H9 (cell line): ENCODE results near the gene P4HB. TPM values are rescaled to one million over a fixed set of nuclear protein-coding genes. Genes with fewer than 3 reads are reported as not detected.

ENCODE experiments used
- DNase-seq: peaks from one replicate; pipeline ENCODE4 v3.0.0-alpha.2; 2017
- H2AFZ ChIP-seq: one replicate; pipeline ENCODE4 v1.6.1; 2013; ENCODE audit warnings: mild to moderate bottlenecking, low read length, control low read depth, moderate library complexity
- H2AK5ac ChIP-seq: 2 replicates; pipeline ENCODE4 v1.6.1; 2013; ENCODE audit warnings: low read length, control low read depth, mixed read lengths; ENCODE audit not compliant: insufficient read length
- H2BK120ac ChIP-seq: one replicate; pipeline ENCODE4 v1.6.1; 2013; ENCODE audit warnings: low read depth, mild to moderate bottlenecking, low read length, control low read depth, inconsistent platforms; ENCODE audit not compliant: poor library complexity, severe bottlenecking
- H2BK12ac ChIP-seq: 2 replicates; pipeline ENCODE4 v1.6.1; 2013; ENCODE audit warnings: low read length, control low read depth, mixed read lengths, low read depth; ENCODE audit not compliant: insufficient read length
- H2BK15ac ChIP-seq: 2 replicates; pipeline ENCODE4 v1.6.1; 2013; ENCODE audit warnings: low read depth, low read length, control low read depth
- H2BK20ac ChIP-seq: one replicate; pipeline ENCODE4 v1.6.1; 2013; ENCODE audit warnings: low read depth, mild to moderate bottlenecking, low read length, control low read depth, inconsistent platforms; ENCODE audit not compliant: poor library complexity, severe bottlenecking
- H2BK5ac ChIP-seq: 2 replicates; pipeline ENCODE4 v1.6.1; 2013; ENCODE audit warnings: low read length, control low read depth, mixed read lengths; ENCODE audit not compliant: insufficient read length
- H3K14ac ChIP-seq: 2 replicates; pipeline ENCODE4 v1.6.1; 2013; ENCODE audit warnings: low read length, control low read depth; ENCODE audit not compliant: insufficient read depth
- H3K18ac ChIP-seq: 2 replicates; pipeline ENCODE4 v1.6.1; 2013; ENCODE audit warnings: low read depth, mild to moderate bottlenecking, mixed read lengths, low read length, control low read depth; ENCODE audit not compliant: insufficient read length
- H3K23ac ChIP-seq: 2 replicates; pipeline ENCODE4 v1.6.1; 2013; ENCODE audit warnings: low read length, control low read depth, mixed read lengths, low read depth; ENCODE audit not compliant: insufficient read length
- H3K23me2 ChIP-seq: 2 replicates; pipeline ENCODE4 v1.6.1; 2013; ENCODE audit warnings: low read depth, mild to moderate bottlenecking, mixed read lengths, low read length, control low read depth; ENCODE audit not compliant: insufficient read length, poor library complexity, severe bottlenecking
- H3K27ac ChIP-seq: 2 replicates; pipeline ENCODE4 v1.5.1; 2013; ENCODE audit warnings: low read length, control low read depth, mixed read lengths, low read depth; ENCODE audit not compliant: insufficient read length
- H3K27me3 ChIP-seq: 2 replicates; pipeline ENCODE4 v1.6.1; 2013; ENCODE audit warnings: low read length, control low read depth, inconsistent platforms; ENCODE audit not compliant: insufficient read depth
- H3K4ac ChIP-seq: 2 replicates; pipeline ENCODE4 v1.6.1; 2013; ENCODE audit warnings: low read depth, mild to moderate bottlenecking, control low read depth, inconsistent platforms, low read length, moderate library complexity
- H3K4me1 ChIP-seq: 2 replicates; pipeline ENCODE4 v1.6.1; 2013; ENCODE audit warnings: low read length, control low read depth, inconsistent platforms; ENCODE audit not compliant: insufficient read depth
- H3K4me2 ChIP-seq: 2 replicates; pipeline ENCODE4 v1.6.1; 2013; ENCODE audit warnings: low read length, control low read depth, mixed read lengths; ENCODE audit not compliant: insufficient read length, insufficient read depth
- H3K56ac ChIP-seq: 2 replicates; pipeline ENCODE4 v1.6.1; 2013; ENCODE audit warnings: low read depth, mild to moderate bottlenecking, mixed read lengths, low read length, control low read depth; ENCODE audit not compliant: insufficient read length
- H3K79me1 ChIP-seq: 2 replicates; pipeline ENCODE4 v1.6.1; 2013; ENCODE audit warnings: low read depth, mild to moderate bottlenecking, moderate library complexity, low read length, control low read depth, inconsistent platforms; ENCODE audit not compliant: insufficient read depth, poor library complexity, severe bottlenecking
- H3K79me2 ChIP-seq: 2 replicates; pipeline ENCODE4 v1.6.1; 2013; ENCODE audit warnings: low read length, control low read depth, inconsistent platforms; ENCODE audit not compliant: insufficient read depth
- H3K9ac ChIP-seq: 2 replicates; pipeline ENCODE4 v1.6.1; 2013; ENCODE audit warnings: low read length, control low read depth, mixed read lengths; ENCODE audit not compliant: insufficient read length; ENCODE audit errors: extremely low read depth
- H3K9me3 ChIP-seq: one replicate; pipeline ENCODE4 v1.6.1; 2013; ENCODE audit warnings: low read depth, low read length, inconsistent platforms; ENCODE audit not compliant: control insufficient read depth
- H3T11ph ChIP-seq: one replicate; pipeline ENCODE4 v1.6.1; 2013; ENCODE audit warnings: mild to moderate bottlenecking, low read length, control low read depth, inconsistent platforms
- H4K20me1 ChIP-seq: one replicate; pipeline ENCODE4 v1.6.1; 2013; ENCODE audit not compliant: control insufficient read depth, insufficient read length, insufficient read depth
- H4K5ac ChIP-seq: 2 replicates; pipeline ENCODE4 v1.6.1; 2013; ENCODE audit warnings: low read depth, mild to moderate bottlenecking, mixed read lengths, low read length, control low read depth; ENCODE audit not compliant: insufficient read length
- H4K8ac ChIP-seq: replicated peaks from 2 replicates; pipeline ENCODE4 v1.6.1; 2013; ENCODE audit warnings: low read length, control low read depth, mixed read lengths, low read depth; ENCODE audit not compliant: insufficient read length
- H4K91ac ChIP-seq: 2 replicates; pipeline ENCODE4 v1.6.1; 2013; ENCODE audit warnings: low read depth, mild to moderate bottlenecking, moderate library complexity, mixed read lengths, low read length, control low read depth; ENCODE audit not compliant: insufficient read length
- H3K27ac Mint-ChIP-seq, 3 experiments: 2 replicates in 2 of 3; 3 replicates in 1 of 3; pipeline ENCODE4 v1.8.0; 2020 to 2021; ENCODE audit warnings: mixed read lengths in 3 of 3, mild to moderate bottlenecking in 1 of 3, moderate library complexity in 1 of 3
- H3K27me3 Mint-ChIP-seq: 2 replicates; pipeline ENCODE4 v1.8.0; 2021; ENCODE audit warnings: low read depth, mild to moderate bottlenecking, moderate library complexity, mixed read lengths
- H3K36me3 Mint-ChIP-seq, 3 experiments: 2 replicates in 2 of 3; 3 replicates in 1 of 3; pipeline ENCODE4 v1.8.0; 2020 to 2021; ENCODE audit warnings: low read depth in 3 of 3, mixed read lengths in 3 of 3; ENCODE audit not compliant: insufficient read depth in 1 of 3
- H3K4me1 Mint-ChIP-seq, 2 experiments: 2 replicates each; pipeline ENCODE4 v1.8.0; 2020; ENCODE audit warnings: mixed read lengths in 2 of 2
- H3K4me3 Mint-ChIP-seq, 2 experiments: 2 replicates in 1 of 2; 3 replicates in 1 of 2; pipeline ENCODE4 v1.8.0; 2020 to 2021; ENCODE audit warnings: mild to moderate bottlenecking in 2 of 2, mixed read lengths in 2 of 2, moderate library complexity in 1 of 2
- H3K9me3 Mint-ChIP-seq, 2 experiments: 2 replicates in 1 of 2; 3 replicates in 1 of 2; pipeline ENCODE4 v1.8.0; 2020; ENCODE audit warnings: mild to moderate bottlenecking in 2 of 2, mixed read lengths in 2 of 2, moderate library complexity in 1 of 2
- WGBS: extraction: QIAGEN DNeasy Blood & Tissue Kit; methylation state at CpG from one replicate; pipeline ENCODE4 v1.1.7; 2013; ENCODE audit warnings: missing lambda C conversion rate, low lambda C conversion rate, mixed read lengths; ENCODE audit not compliant: insufficient read length; ENCODE audit errors: extremely low coverage; 5-methylcytosine and 5-hydroxymethylcytosine counted together
- total RNA-seq: library from RNA; stranded (reverse); gene quantifications from 2 replicates; pipeline ENCODE4 v1.2.1, GENCODE V29; 2021
- TF ChIP-seq, protein P1 (sequence below): fragments of 200-600 bp; sonication (generic); conservative IDR thresholded peaks from 3 replicates; pipeline ENCODE4 v1.8.0; 2021; ENCODE audit warnings: antibody characterized with exemption, mild to moderate bottlenecking

P4HB gene
- total RNA-seq, 1 experiment from 2014 or later = 366 TPM

DNA sequence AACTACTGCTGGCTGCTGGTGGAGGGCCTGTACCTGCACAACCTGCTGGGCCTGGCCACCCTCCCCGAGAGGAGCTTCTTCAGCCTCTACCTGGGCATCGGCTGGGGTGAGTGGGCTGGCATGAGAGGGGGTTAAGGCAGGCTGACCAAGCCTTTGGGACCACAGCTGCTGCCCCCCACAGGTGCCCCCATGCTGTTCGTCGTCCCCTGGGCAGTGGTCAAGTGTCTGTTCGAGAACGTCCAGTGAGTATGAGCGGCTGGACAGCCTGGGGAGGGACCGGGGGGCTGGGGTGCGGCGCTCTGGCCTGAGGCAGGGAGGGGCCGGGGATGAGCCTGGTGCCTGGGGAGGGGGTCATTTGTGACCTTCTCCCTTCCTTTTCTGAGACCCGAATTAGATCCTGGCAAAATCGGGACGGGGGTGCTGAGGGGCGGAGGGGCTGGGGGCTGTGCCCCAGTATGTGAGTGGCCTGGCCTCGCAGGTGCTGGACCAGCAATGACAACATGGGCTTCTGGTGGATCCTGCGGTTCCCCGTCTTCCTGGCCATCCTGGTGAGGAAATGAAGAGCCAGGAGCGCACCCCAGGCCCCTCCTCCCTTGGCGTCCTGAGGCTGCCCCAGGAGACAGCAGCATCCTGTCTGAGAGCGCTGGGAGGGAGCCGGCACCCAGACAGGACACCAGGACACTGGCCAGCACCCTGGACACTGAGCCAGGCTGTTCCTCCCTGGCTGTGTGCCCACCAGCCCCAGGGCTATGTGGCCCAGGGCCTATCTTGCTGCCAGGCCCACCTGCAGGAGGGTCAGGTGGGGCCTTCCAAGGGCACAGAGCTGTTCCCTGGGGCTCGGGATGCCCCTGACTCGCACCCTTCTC, 48.4 kb downstream of the P4HB start:
- Histone ChIP-seq H3K27me3 (no peaks in the 10 kb centered on the region; the same call in 1 of the 2 replicates), H3K27ac (no peak overlapping the region), H3T11ph (no peak overlapping the region), H3K14ac (no peak overlapping the region), H2AFZ (no peak overlapping the region), H3K79me1 (no peaks in the 10 kb centered on the region), H2BK5ac (no peak overlapping the region), H4K5ac (no peak overlapping the region), H3K23me2 (no peaks in the 10 kb centered on the region), H4K91ac (no peak overlapping the region), H3K4ac (no peak overlapping the region), H2AK5ac (no peak overlapping the region), H2BK120ac (no peak overlapping the region), H3K9me3 (no peaks in the 10 kb centered on the region), H4K20me1 (no peaks in the 10 kb centered on the region), H3K4me2 (no peak overlapping the region), H3K18ac (no peak overlapping the region), H3K23ac (no peak overlapping the region), H3K9ac (no peak overlapping the region), H3K4me1 (no peaks in the 10 kb centered on the region), H2BK20ac (no peak overlapping the region), H4K8ac (no peak overlapping the region), H3K79me2 (no peaks in the 10 kb centered on the region), H3K56ac (no peak overlapping the region), H2BK15ac (no peak overlapping the region), H2BK12ac (no peak overlapping the region)
- Mint-ChIP-seq H3K4me3 (no peak overlapping the region), H3K9me3 (no peaks in the 10 kb centered on the region; a peak in 2 of 5 replicates), H3K27ac (no peak overlapping the region), H3K36me3 (no peaks in the 10 kb centered on the region), H3K4me1 (no peaks in the 10 kb centered on the region), H3K27me3 (peaks cover 31% of the 10 kb centered on the region)
- TF ChIP-seq, protein P1, sequence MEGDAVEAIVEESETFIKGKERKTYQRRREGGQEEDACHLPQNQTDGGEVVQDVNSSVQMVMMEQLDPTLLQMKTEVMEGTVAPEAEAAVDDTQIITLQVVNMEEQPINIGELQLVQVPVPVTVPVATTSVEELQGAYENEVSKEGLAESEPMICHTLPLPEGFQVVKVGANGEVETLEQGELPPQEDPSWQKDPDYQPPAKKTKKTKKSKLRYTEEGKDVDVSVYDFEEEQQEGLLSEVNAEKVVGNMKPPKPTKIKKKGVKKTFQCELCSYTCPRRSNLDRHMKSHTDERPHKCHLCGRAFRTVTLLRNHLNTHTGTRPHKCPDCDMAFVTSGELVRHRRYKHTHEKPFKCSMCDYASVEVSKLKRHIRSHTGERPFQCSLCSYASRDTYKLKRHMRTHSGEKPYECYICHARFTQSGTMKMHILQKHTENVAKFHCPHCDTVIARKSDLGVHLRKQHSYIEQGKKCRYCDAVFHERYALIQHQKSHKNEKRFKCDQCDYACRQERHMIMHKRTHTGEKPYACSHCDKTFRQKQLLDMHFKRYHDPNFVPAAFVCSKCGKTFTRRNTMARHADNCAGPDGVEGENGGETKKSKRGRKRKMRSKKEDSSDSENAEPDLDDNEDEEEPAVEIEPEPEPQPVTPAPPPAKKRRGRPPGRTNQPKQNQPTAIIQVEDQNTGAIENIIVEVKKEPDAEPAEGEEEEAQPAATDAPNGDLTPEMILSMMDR = no peak
- no CpG with 5 or more reads among the region's 24 CpGs for WGBS
- DNase-seq = no peak
